Left hindlimb (tissue), 1 donor: ENCODE data around the gene ZFYVE27.

Source experiments
- DNase-seq: peaks from one replicate; pipeline ENCODE4 v3.0.0-alpha.2; 2018

The ZFYVE27 gene

GRCh38 chr10:97791824-97792721 is 55.1 kb downstream of the ZFYVE27 start:
- DNase-seq, result no peak

DNA sequence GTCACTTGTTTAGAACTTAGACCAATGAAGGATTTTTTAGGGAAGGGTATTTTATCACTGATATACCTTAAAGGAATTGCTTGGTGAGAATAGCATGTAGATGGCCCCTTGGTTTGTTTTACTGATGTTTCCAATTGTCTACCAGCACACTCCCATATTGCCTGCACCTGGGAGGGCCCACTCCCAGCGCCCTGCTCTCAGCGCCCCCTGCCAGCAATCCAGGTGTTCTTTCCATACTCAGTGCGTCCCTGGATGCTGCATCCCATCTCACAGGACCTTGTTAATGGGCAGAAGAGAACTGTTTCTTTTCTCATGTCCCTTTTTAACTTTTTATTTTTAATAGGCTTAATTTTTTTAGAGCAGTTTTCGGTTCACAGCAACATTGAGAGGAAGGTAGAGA is 59.0 kb downstream of the ZFYVE27 start:
- no peak for DNase-seq

DNA sequence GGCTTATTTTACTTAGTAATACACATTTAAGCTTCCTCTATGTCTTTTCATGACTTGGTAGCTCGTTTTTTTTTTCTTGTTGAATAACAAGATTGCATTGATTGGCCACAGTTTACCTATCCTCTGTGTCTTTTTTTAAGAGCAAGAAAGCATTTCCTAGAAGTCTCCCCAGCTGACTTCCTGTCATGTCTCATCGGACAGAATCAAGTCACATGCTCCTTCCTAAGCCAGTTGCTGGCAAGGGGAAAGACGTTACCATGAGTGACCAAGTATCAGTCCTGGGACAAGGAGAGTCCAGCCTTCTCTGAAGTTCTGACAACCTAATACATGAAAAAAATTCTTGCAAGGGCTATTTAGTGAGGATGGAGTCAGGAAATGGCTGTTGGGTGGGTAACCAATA is 59.7 kb downstream of the ZFYVE27 start:
- DNase-seq, result no peak

- DNase-seq, result no peak
These were observed 62.2 kb downstream of the ZFYVE27 start for GRCh38 chr10:97798958-97799610.

DNA sequence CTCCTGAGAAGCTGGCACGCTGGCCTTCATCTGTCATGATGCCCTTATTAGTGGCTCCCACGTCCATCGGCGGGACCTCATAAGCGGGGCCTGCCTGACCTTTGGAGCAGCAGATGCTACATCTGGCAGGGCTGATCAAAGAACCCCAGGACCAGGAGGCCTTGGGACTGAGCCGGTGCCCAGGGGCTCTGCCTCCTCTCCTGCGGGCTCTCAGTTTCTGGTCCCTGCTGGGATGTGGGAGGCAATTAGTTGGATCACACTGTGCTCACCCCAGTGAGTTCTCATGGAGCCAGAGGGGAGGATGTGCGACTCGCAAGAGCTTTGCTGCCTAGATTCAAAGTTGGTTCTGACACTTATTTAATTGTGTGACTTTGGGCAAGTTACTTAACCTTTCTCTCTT is 63.5 kb downstream of the ZFYVE27 start:
- DNase-seq, result no peak

DNA sequence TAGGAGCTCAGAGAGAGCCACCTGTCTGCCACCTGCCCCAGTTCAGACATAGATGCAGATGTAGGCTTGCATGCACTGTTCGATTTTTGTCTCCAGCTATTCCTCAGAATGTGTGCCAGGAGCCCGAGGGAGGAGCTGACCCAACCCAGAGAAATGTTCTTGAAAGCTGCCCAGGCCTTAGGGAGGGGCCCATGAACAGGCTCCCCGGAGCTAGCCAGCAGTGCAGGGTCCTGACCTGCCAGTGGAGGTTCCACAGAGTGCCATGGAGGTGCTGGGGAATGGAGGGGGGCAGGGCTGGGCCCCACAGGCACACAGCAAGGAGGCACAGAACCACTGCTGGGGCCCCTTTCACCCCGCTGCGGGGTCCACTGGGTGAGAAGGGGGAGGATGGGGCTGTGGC is 64.5 kb downstream of the ZFYVE27 start:
- no peak for DNase-seq

DNA sequence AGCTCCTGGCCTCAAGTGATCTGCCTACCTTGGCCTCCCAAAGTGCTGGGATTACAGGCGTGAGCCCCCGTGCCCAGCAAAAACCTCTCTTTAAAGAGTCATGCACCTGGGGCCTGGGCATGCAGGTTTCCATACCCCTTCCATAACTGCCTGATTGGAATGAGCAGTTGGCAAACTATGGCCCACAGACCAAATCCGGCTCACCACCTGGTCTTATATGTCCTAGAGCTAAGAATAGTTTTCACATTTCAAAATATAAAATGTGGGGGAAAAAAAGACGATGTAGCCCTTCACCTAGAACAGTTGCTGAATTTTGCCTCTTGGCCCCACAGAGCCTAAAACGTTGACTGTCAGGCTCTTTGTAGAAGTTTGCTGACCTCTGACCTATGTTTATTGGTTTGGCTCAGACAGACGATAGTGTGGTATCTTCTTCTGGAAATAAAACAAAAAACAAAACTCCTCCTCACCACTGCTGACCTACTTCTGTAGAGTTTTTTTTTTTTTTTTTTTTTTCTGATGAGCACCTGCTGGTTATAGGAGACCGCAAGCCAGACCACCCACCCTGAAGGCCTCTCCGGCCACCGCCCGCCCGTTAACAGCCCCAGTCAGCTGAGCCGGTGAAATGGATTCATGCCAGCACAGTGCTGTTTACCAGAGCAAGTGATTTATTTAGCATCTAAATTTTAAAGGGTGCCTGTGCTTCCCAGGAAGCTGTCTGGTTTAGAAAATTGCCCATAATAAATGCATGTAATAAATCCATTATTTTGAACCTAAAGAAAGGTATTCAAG is 68.4 kb downstream of the ZFYVE27 start:
- DNase-seq, result no peak

GRCh38 chr10:97805949-97806348 is 69.0 kb downstream of the ZFYVE27 start:
- DNase-seq, result no peak

- DNase-seq, result no peak
These were observed 73.5 kb downstream of the ZFYVE27 start for GRCh38 chr10:97810446-97810845.
